CD4-positive, alpha-beta memory T cell (primary cell): ENCODE results near the gene KCNG1. TPM values are rescaled to one million over a fixed set of nuclear protein-coding genes. Genes with fewer than 3 reads are reported as not detected.

Experiments used
- CTCF ChIA-PET: fragments of 350-600 bp; sonication (Branson Sonifier 250); formaldehyde crosslinking; loops from one replicate; lab custom pipeline; 2021; ENCODE audit warnings: inconsistent platforms; ENCODE audit not compliant: partially characterized antibody; lab: Charles Lee
- POLR2A ChIA-PET: fragments of 350-600 bp; sonication (Branson Sonifier 250); formaldehyde crosslinking; loops from one replicate; lab custom pipeline; 2021; ENCODE audit not compliant: partially characterized antibody; lab: Charles Lee
- DNase-seq, 5 donors: peaks; one replicate each; pipeline versions ENCODE4 v3.0.0 to v3.0.0-alpha.2; 2020 to 2022; ENCODE audit warnings: mixed read lengths in 1 of 5
- H3K27ac ChIP-seq: one replicate; pipeline ENCODE4 v1.7.0; 2013; ENCODE audit warnings: low read depth, low read length
- H3K27me3 ChIP-seq: 2 replicates; pipeline ENCODE4 v1.7.0; 2013; ENCODE audit warnings: mild to moderate bottlenecking, low read length, moderate library complexity; ENCODE audit not compliant: insufficient read depth
- H3K36me3 ChIP-seq: 2 replicates; pipeline ENCODE4 v1.7.0; 2013; ENCODE audit warnings: mild to moderate bottlenecking, low read length, moderate library complexity; ENCODE audit not compliant: insufficient read depth
- H3K4me1 ChIP-seq: 2 replicates; pipeline ENCODE4 v1.7.0; 2013; ENCODE audit warnings: mild to moderate bottlenecking, low read length, moderate library complexity; ENCODE audit not compliant: insufficient read depth
- H3K4me3 ChIP-seq, 2 donors: one replicate each; pipeline ENCODE4 v1.7.0; 2013; ENCODE audit warnings: low read length in 2 of 2, mild to moderate bottlenecking in 1 of 2
- H3K9me3 ChIP-seq, 2 donors: one replicate each; pipeline ENCODE4 v1.7.0; 2013; ENCODE audit warnings: low read length in 2 of 2, control low read depth in 1 of 2; ENCODE audit not compliant: control insufficient read depth in 1 of 2
- H3K27ac Mint-ChIP-seq, 7 donors: one replicate each; pipeline ENCODE4 v1.8.0; 2020 to 2021; ENCODE audit warnings: mixed read lengths in 7 of 7, mild to moderate bottlenecking in 6 of 7, inconsistent platforms in 3 of 7, moderate library complexity in 3 of 7
- H3K27me3 Mint-ChIP-seq, 2 donors: one replicate each; pipeline ENCODE4 v1.8.0; 2020 to 2021; ENCODE audit warnings: mixed read lengths in 2 of 2
- H3K36me3 Mint-ChIP-seq, 2 donors: one replicate each; pipeline ENCODE4 v1.8.0; 2020 to 2021; ENCODE audit warnings: mixed read lengths in 2 of 2, inconsistent platforms in 1 of 2, mild to moderate bottlenecking in 1 of 2
- H3K4me1 Mint-ChIP-seq, 4 donors: one replicate each; pipeline ENCODE4 v1.8.0; 2020 to 2021; ENCODE audit warnings: mixed read lengths in 4 of 4, mild to moderate bottlenecking in 1 of 4
- H3K4me3 Mint-ChIP-seq, 8 donors: one replicate each; pipeline ENCODE4 v1.8.0; 2020 to 2021; ENCODE audit warnings: mixed read lengths in 8 of 8, mild to moderate bottlenecking in 7 of 8, moderate library complexity in 6 of 8, inconsistent platforms in 3 of 8
- H3K9me3 Mint-ChIP-seq, 8 donors: one replicate each; pipeline ENCODE4 v1.8.0; 2020 to 2021; ENCODE audit warnings: mixed read lengths in 8 of 8, mild to moderate bottlenecking in 5 of 8, inconsistent platforms in 3 of 8, moderate library complexity in 1 of 8
- intact Hi-C: fragments of 100-400 bp; cut with micrococcal nuclease; formaldehyde crosslinking; loops from one replicate; pipeline ENCODE4 v1.15.1; 2023
- polyA plus RNA-seq, 2 donors: library from polyadenylated mRNA; unstranded; fragments of 300-500 nt; fragmentation: Illumina TruSeq; gene quantifications; one replicate each; pipeline ENCODE4 v1.2.3, GENCODE V29; 2021
- total RNA-seq, 2 experiments: library from RNA; stranded (reverse); gene quantifications; one replicate each; pipeline ENCODE4 v1.2.3, GENCODE V29; 2021

KCNG1 gene
- total and polyA plus RNA-seq, 4 experiments from 2014 or later = not detected

DNA sequence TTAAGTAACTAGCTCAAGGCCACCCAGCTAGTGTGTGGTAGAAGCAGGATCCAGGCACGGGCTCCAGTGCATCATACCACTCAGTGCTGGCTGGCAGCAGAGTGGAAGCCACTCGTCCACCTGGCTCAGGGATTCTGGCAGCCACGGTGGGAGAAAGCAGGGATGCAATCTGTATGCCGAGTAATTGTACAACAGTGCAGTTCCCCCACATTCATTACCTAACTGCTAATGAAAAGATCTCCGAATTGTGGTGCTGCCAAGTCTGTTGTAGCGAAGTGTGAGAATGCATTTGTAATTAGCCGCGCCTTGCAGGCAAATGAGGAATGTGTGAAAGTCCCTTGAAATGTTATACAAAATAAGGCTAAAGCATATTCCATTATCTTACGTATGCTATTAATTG, 29.0 kb downstream of the KCNG1 start:
- Mint-ChIP-seq H3K4me3 (no peak overlapping the region), H3K36me3 (no peaks in the 10 kb centered on the region), H3K4me1 (no peaks in the 10 kb centered on the region), H3K27me3 (peaks cover 0 to 21% of the 10 kb centered on the region in 2 donors), H3K9me3 (no peaks in the 10 kb centered on the region), H3K27ac (no peak overlapping the region)
- POLR2A ChIA-PET = no interaction called here
- Histone ChIP-seq H3K4me3 (no peak overlapping the region), H3K9me3 (no peaks in the 10 kb centered on the region), H3K27ac (no peak overlapping the region), H3K27me3 (no peaks in the 10 kb centered on the region), H3K4me1 (no peaks in the 10 kb centered on the region), H3K36me3 (no peaks in the 10 kb centered on the region)
- intact Hi-C loops = no loop called here
- DNase-seq = no peak
- CTCF ChIA-PET = interaction anchor here (3.2 to 14.1 kb wide), 2 partner anchors 12 to 314 kb away, joined by 22 to 173 read pairs; no protein-coding TSS in a partner anchor

DNA sequence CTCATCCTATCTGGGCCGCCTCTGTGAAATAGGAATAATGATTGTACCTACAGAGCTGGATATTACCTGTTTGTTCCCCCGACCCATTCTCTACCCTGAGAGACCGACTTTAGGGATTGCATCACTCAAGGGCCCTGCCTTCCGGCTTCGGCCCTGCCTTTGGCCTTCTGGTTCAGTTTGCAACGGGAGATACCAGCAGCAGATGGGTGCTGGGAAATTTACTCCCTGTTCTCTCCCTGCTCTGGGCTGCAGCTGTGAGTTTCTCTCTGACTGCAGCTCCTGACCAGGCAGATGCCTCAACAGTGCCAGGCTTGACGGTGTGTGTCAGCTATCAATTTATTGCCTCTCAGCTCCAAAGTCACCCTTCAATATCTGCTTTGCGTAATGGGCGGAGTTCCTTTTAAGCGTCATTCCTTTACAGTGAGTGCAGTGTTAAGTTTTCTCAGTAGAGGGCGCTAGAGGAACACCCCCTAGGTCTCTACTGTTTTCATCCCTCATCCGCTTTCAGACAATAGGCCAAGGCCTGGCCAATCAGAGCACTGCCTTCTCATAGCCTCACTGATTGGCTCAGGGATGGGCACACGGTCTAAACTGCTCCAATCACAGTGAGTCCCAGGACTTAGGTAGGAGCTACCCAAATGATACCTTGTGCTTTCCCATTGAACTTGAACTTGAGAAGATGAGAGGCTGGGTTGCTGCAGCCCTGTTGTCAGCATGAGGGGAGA, 30.0 kb downstream of the KCNG1 start:
- intact Hi-C loops = no loop called here
- peak; percentile 22 to 55 (median 33) for DNase-seq
- POLR2A ChIA-PET = no interaction called here

DNA sequence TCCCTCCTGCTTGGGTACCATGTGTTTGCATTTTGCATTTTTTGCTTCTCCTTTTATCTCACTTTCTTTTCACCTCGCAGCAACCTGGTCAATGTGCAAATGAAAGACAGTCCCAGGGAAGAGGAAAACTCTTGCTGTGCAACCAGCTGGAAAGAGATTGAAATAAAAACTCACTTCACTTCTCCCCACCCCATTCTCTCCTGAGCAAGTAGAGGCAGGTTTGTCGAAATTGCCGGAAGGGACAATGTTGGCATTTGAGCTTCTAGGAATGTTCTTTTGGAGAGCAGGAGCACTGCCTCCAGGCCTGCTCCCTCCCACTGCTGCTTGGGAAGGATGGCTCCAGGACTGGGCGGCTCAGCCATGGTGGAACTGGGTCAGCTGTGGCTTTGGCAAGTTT, 30.6 kb downstream of the KCNG1 start:
- Mint-ChIP-seq H3K4me1 (peaks cover 0 to 2% (median under 1%) of the 10 kb centered on the region in 4 donors), H3K27me3 (peaks cover 3 to 20% of the 10 kb centered on the region in 2 donors), H3K9me3 (no peaks in the 10 kb centered on the region), H3K27ac (peak overlapping the region in 1 of 7 donors; percentile 13), H3K4me3 (no peak overlapping the region), H3K36me3 (no peaks in the 10 kb centered on the region)
- Histone ChIP-seq H3K4me1 (no peaks in the 10 kb centered on the region), H3K36me3 (no peaks in the 10 kb centered on the region), H3K4me3 (no peak overlapping the region), H3K27me3 (no peaks in the 10 kb centered on the region), H3K9me3 (no peaks in the 10 kb centered on the region), H3K27ac (no peak overlapping the region)
- ChIA-PET POLR2A (no interaction called here), CTCF (interaction anchor here (0.9 to 14.1 kb wide), 7 partner anchors 10 to 630 kb away, joined by 3 to 173 read pairs (median 5); no protein-coding TSS in a partner anchor)
- intact Hi-C loops = no loop called here
- no peak for DNase-seq

More for the DNA sequence above, 30.0 kb downstream of the KCNG1 start:
- H3K27me3 ChIP-seq = no peaks in the 10 kb centered on the region
- no peaks in the 10 kb centered on the region for H3K4me1 ChIP-seq
- H3K27ac Mint-ChIP-seq = no peak overlapping the region
- CTCF ChIA-PET = interaction anchor here (0.9 to 14.1 kb wide), 6 partner anchors 9 to 332 kb away, joined by 3 to 173 read pairs (median 13); no protein-coding TSS in a partner anchor
- no peaks in the 10 kb centered on the region for H3K9me3 ChIP-seq
- no peaks in the 10 kb centered on the region for H3K4me1 Mint-ChIP-seq
- H3K27me3 Mint-ChIP-seq = peaks cover 0 to 18% of the 10 kb centered on the region in 2 donors
- H3K9me3 Mint-ChIP-seq = no peaks in the 10 kb centered on the region
- H3K36me3 Mint-ChIP-seq = no peaks in the 10 kb centered on the region
- no peak overlapping the region for H3K4me3 Mint-ChIP-seq
- no peak overlapping the region for H3K4me3 ChIP-seq
- H3K36me3 ChIP-seq = no peaks in the 10 kb centered on the region
- H3K27ac ChIP-seq = no peak overlapping the region

DNA sequence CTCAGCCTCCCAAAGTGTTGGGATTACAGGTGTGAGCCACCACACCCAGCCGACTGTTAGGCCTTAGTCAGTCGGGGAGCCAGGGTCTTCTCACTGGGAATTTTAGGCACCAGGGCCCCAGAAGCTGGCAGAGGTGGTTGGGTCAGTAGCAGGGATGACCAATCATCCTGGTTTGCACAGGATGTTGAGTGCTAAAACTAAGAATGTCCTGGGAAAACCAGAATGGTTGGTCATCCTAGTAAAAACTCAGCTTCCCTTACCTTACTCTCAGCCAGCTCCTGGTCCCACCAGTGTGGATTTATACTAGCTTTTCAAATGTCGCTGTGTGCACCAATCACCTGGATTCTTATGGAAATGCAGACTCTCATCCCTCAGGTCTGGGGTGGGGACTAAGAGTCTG, 31.8 kb downstream of the KCNG1 start:
- intact Hi-C loops = no loop called here
- POLR2A ChIA-PET = no interaction called here
- no peaks in the 10 kb centered on the region for H3K9me3 Mint-ChIP-seq
- Histone ChIP-seq H3K27me3 (no peaks in the 10 kb centered on the region), H3K4me1 (no peaks in the 10 kb centered on the region), H3K27ac (no peak overlapping the region), H3K36me3 (no peaks in the 10 kb centered on the region), H3K4me3 (no peak overlapping the region), H3K9me3 (no peaks in the 10 kb centered on the region)
- CTCF ChIA-PET = interaction anchor here (0.6 to 14.1 kb wide), 5 partner anchors 69 to 632 kb away, joined by 3 to 173 read pairs (median 5); no protein-coding TSS in a partner anchor
- H3K27me3 Mint-ChIP-seq = peaks cover 12 to 23% of the 10 kb centered on the region in 2 donors
- no peak overlapping the region for H3K27ac Mint-ChIP-seq
- no peak overlapping the region for H3K4me3 Mint-ChIP-seq
- H3K4me1 Mint-ChIP-seq = peaks cover 0 to 2% (median under 1%) of the 10 kb centered on the region in 4 donors
- DNase-seq = no peak
- no peaks in the 10 kb centered on the region for H3K36me3 Mint-ChIP-seq

- Histone ChIP-seq H3K27ac (no peak overlapping the region), H3K9me3 (no peaks in the 10 kb centered on the region), H3K4me1 (no peaks in the 10 kb centered on the region), H3K27me3 (no peaks in the 10 kb centered on the region), H3K36me3 (no peaks in the 10 kb centered on the region), H3K4me3 (no peak overlapping the region)
- ChIA-PET CTCF (interaction anchor here (0.6 to 14.1 kb wide), 37 partner anchors 9 to 1393 kb away, joined by 3 to 173 read pairs (median 4); partner anchors contain the start of genes BCAS4, DPM1 and MOCS3), POLR2A (interaction anchor here (0.6 to 1.6 kb wide), 4 partner anchors 13 to 319 kb away, joined by 3 to 4 read pairs (median 3); partner anchors contain the start of genes ADNP and BCAS4)
- Mint-ChIP-seq H3K27ac (no peak overlapping the region), H3K4me3 (no peak overlapping the region), H3K4me1 (peaks cover 0 to 2% (median under 1%) of the 10 kb centered on the region in 4 donors), H3K27me3 (peaks cover 23 to 26% of the 10 kb centered on the region in 2 donors), H3K36me3 (no peaks in the 10 kb centered on the region), H3K9me3 (no peaks in the 10 kb centered on the region)
- intact Hi-C loops = loop anchor here (1.0 to 5.0 kb wide), 3 partner anchors 340 to 608 kb away; no protein-coding TSS in a partner anchor
- peak; percentile 64 to 76 (median 72) for DNase-seq
Measured at GRCh38 chr20:50987493-50988210, 35.3 kb downstream of the KCNG1 start.

GRCh38 chr20:50983321-50983720, 39.6 kb downstream of the KCNG1 start:
- intact Hi-C loops = loop anchor here (5.0 kb wide), 1 partner anchor 191 kb away; no protein-coding TSS in a partner anchor
- Mint-ChIP-seq H3K36me3 (no peaks in the 10 kb centered on the region), H3K27ac (peak overlapping the region in 1 of 7 donors; percentile 58)

More at GRCh38 chr20:50983321-50983720, 39.6 kb downstream of the KCNG1 start:
- Mint-ChIP-seq H3K4me3 (no peak overlapping the region), H3K4me1 (peaks cover 2 to 8% (median 5%) of the 10 kb centered on the region in 4 donors), H3K27me3 (peaks cover 36 to 38% of the 10 kb centered on the region in 2 donors), H3K9me3 (no peaks in the 10 kb centered on the region)
- no peaks in the 10 kb centered on the region for H3K9me3 ChIP-seq
- H3K4me1 ChIP-seq = peaks cover 4% of the 10 kb centered on the region
- no peaks in the 10 kb centered on the region for H3K27me3 ChIP-seq
- DNase-seq = no peak
- POLR2A ChIA-PET = no interaction called here
- no peak overlapping the region for H3K4me3 ChIP-seq
- CTCF ChIA-PET = interaction anchor here (1.2 to 14.1 kb wide), 7 partner anchors 10 to 324 kb away, joined by 3 to 173 read pairs (median 17); partner anchors contain the start of gene BCAS4
- H3K27ac ChIP-seq = no peak overlapping the region
- no peaks in the 10 kb centered on the region for H3K36me3 ChIP-seq
